Measurements from ENCODE around the gene WDR82. TPM values are rescaled to one million over a fixed set of nuclear protein-coding genes. Genes with fewer than 3 reads are reported as not detected.

WDR82 gene
- total RNA-seq, 1 donor from 2014 or later: 71.0 TPM

DNA sequence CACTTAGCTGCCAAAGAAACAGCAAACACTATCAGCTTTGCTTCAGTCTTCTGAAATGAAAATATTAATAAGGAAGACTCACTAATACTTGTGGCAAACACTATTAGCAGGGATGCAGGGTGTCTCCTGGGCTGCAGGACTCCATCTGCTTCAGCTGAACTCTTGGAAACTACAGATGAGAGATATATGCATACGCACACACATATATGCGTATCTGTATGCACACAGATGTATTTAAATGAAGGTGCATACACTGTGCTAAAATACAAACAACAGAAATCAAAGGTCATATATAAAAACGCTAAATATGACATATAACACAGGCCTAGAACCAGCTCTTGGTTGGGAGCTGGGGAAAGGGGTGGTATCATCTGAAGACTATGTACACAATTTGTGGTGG is 22.3 kb downstream of the WDR82 start:
- DNase-seq (ENCODE audit: low spot score): no peak

DNA sequence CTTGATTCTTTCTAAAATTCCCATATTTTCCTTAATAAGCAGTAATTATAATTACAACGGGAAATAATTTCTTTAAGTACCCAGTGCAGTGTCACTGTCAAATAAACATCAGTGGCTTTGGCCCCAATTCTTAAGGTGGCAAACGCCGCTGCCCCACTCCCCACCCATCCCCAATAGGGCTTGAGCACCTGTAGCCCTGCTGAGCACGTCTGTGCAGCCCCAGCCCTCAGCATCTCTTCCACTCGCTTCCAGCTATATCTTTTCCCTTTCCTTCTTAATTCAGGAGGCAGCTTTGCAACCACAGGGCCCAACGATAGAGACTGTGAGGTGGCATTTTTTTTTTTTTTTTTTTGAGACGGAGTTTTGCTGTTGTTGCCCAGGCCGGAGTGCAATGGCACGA is 23.8 kb downstream of the WDR82 start:
- DNase-seq (ENCODE audit: low spot score): no peak

DNA sequence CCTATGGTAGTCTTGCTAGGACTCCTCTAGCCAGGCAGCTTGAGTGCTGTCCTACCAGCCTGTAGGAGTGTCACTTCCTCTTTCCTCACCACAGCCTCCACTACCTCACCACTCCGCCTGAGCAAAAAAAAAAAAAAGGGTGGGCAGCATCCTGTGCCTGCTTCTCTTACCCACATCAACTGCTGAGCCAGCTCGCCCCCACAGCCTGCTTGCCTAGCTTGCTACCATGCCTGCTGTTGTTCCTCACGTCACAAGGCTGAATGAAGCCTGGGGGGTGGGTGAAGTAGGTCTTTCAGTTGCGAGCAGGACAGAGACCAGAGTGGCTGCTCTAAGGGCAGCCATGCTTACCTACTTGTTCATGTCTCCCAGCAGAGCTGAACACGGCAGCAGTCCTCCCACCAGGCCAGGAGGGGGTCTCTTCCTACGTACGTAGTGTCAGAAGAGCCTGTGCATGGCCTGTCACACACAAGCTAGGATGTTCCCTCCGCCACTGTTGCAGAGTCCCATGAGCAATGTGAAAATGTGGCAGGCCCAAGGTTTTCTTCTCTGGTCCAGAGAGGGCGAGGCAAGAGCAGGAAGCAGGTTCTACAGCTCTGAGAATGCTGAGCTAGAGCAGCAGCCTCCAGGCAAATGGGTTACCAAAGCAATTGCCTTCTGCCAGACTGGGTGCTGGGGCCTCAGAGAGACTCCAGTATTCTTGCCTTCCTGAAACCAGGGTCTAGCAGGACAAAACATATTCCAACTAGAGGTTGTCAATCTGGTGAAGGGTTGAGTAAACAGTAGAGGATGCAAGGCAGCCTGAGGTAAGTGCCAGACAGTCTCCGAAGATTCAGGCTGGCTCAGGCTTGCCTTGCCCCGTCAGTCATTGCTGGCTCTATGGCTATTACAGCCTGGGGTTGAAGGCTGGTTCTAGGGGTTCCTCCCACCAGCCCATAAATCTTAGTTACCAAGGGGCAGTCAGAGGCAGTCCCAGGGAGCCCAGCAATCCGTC is 24.8 kb downstream of the WDR82 start:
- DNase-seq (ENCODE audit: low spot score): peak; percentile 68

DNA sequence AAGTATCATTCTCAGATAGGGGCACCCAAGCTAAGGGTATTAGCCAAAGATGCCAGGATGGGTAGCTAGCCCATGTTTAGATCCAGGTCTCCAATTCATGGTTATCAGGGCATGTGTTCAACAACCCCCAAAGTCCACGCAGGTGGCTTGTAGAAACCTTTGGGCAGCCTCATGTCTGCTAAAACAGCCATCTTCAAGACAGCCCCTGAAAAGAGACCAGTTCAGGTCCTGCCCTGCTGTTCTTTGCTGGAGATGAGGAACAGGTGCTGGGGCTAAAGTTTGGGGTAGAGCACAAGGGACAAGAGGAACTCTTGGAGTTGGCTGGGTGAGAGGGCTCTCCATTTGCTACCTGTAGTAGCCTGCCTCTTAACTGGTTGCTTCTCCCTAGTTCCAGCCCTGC is 28.3 kb downstream of the WDR82 start:
- DNase-seq (ENCODE audit: low spot score): no peak

DNA sequence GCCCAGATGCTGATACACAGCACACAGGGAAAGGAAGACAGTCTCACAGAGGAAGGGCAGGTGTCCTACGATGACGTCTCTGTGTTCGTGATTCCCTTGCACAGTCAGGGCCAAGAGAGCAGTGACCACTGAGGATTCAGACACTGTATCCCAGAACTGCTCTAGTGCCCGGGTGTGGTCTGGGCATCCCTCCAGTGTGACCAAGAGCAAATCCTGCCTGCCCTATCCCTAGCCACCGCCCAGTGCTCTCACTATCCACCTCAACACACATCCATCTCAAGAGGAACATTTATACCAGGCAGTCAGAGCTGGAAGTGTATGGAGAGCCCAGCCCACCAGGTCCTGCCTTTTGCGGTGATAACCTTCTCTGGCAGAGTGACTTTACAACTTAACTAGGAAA is 28.8 kb downstream of the WDR82 start:
- DNase-seq (ENCODE audit: low spot score): no peak

DNA sequence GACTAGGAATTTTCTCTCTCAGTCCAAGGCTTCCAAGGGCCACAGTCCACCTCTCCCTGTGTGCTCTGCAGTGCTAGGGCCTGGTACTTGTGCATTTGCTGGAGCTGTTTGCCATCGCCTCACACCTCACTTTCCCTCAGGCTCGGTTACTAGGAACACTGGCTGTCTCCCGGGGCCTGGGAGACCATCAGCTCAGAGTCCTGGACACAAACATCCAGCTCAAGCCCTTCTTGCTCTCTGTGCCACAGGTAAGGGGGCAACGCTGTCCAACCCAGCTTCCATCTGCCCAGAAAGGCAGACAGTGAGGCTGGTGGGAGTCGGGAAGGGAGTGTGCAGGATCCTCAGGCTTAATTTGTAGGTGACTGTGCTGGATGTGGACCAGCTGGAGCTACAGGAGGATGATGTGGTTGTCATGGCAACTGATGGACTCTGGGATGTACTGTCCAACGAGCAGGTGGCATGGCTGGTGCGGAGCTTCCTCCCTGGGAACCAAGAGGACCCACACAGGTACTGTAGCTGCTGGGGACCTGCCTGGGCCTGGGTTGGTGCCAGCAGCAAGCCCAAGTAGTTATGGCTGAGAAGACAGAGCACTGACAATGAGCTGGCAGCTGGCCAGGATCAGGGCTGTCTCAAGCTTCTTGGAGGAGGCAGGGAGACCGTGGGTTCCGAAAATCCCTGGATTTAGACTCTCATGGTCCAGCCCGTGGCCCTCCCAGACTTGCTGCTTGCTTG is 29.5 kb downstream of the WDR82 start:
- DNase-seq (ENCODE audit: low spot score): no peak

DNA sequence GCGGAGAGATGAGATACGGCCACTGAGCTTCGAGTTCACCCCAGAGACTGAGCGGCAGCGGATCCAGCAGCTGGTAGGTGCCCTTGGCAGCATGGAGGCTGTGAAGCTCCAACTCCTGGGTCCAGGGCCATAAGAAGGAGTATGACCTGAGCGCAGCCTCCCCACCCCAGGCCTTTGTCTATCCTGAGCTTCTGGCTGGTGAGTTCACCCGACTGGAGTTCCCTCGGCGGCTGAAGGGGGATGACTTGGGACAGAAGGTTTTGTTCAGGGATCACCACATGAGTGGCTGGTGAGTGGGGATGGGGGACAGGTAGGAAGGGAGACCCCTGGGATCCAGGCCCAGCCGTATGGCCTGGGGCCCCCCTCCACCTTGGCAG is 30.3 kb downstream of the WDR82 start:
- no peak for DNase-seq (ENCODE audit: low spot score)

DNA sequence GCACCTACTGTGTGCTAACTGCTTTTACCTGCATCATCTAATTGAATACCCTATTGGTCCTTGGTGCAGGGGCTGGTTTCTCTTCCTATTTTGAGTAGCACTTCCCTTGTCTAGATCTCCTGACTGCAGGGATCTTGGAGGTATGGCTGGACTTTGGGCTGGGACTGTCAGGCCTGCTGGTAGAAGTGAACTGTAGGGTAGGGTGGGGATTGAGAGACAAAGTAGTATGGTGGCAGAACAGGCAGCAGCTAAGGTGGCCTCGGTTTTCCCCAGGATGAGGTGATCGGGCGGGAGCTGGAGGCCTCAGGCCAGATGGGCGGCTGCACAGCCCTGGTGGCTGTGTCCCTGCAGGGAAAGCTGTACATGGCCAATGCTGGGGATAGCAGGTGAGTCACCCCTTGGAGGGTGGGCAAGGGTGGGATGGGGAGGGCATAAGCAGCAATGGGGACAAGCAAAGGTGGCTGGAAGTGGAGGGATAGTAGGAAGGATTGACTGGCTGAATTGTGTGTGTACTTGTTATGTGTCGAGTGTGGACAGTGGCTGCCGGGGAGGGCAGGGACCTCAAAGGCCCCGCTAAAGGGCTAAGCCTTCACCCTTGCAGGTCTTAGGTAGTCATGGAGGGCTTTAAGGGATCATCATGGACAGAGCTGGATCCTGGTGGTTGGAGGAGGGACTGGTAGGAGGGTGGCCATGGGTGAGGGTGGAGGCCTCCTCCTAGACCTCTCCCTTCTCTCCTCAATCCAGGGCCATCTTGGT is 30.9 kb downstream of the WDR82 start:
- DNase-seq (ENCODE audit: low spot score): no peak

DNA sequence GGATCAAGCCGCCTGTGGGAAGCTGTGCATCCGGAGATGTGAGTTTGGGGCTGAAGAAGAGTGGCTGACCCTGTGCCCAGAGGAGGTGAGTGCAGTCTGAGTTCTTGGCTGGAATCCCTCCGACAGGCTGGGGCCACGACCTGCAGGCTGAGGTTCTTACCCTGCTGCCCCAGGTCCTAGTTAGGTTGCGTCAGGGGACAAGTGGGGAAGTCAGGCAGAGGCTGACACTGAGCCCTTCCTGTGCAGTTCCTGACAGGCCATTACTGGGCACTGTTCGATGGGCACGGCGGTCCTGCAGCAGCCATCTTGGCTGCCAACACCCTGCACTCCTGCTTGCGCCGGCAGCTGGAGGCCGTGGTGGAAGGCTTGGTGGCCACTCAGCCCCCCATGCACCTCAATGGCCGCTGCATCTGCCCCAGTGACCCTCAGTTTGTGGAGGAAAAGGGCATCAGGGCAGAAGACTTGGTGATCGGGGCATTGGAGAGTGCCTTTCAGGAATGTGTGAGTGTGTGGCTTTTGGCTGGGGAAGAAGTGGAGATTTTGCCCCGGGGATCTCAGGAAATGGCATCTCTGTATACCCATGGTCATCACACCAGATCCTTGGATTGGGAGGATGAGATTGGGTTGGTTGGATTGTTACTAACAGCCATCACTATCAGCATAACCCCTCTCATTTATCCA is 31.6 kb downstream of the WDR82 start:
- no peak for DNase-seq (ENCODE audit: low spot score)

DNA sequence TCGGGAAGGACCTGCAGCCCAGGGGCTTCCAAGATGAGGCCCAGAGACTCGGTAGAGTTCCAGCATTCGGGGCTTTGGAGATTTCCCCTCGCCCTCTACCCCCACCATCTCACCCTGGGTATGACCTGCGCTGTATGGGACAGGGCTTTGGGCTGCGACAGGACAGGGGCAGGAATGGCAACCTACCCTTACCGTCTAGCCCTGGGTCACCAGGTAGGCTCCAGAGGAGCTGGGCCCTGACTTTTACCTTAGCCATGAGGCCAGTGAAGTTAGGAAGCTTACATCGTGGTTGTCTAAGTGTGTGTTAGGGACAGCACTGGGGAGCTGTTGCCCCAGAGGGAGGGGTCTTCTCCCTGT is 32.2 kb downstream of the WDR82 start:
- DNase-seq (ENCODE audit: low spot score): no peak

DNA sequence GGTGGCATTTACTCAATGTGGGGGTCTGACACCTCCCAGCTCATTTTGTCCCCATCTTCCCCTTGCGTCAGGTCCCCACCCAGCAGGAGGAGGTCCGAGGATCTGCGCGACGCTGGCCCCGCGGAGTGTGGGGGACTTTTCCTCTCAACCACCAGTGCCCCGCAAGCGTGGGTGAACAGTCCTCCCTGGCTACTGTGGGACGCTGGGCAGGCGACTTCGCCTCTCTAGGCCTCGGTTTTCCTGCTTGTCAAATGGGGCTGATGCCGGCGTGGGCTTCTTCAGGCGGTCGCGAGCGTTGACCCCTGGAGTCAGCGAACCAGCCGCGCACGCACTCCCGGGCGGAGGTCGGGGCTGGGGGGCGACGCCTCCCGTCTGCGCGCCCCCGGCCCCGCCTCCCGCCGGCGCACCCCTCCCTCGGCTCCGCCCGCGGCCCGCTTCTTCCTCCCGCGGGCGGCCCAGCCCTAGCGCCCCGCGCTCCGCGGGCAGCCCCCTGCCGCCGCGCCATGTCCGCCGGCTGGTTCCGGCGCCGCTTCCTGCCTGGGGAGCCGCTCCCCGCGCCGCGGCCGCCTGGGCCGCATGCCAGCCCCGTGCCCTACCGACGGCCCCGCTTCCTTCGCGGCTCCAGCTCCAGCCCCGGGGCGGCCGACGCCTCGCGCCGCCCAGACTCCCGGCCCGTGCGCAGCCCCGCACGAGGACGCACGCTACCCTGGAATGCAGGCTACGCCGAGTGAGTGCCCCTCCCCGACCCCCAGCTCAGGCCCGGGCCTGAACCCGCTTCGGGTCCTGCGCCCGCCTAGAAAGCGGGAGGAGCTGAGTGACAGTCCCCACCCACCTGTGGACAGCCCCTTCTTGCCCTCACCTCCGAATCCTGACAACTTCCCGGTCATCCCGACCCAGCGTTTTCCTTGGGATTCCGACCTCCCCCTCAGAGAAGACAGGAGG is 32.9 kb downstream of the WDR82 start, which contains the start of gene PPM1M:
Gene PPM1M (plus strand): TSS at position 438 of the 942 bp plus-strand sequence. CDS start 66 bp downstream, at position 504.
- no peak for DNase-seq (ENCODE audit: low spot score)

DNA sequence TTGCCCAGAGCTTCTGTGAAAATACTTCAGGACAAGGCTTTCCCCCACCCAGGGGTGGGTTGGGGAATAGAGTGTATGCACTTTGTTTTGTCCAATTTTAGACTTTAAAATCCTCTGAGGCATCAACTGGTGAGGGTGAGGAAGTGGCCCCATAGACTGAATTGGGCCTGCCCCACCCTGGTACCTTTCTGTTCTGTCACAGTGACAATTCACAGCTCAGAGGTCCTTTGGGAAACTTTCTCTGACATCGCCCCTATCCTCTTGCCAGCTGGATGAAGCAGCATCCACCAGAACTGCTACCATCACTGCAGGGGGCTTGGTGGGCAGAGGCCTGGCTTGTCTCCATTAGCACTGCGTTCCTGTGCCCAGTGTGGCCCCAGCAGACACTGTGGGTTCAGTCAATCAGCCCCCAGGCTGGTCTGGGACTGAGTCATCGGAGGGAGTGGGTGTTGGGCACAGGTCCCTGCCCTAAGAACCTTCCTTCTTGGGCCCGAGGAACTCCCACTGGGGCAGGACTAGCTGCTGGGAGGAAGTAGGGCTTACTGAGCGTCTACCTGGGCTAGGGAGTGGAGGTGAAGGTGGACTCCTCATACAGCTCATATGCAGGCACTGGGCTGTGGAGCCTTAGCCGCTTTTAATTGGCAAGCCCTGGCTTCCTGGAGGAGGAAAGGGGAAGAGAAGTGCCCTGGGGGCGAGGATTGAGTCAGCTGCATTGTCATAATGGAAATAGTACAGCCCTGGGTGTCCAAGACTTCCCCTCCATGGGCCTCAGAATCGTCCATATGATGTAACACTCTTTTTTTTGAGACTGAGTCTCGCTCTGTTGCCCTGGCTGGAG is 34.4 kb downstream of the WDR82 start:
- DNase-seq (ENCODE audit: low spot score): no peak

DNA sequence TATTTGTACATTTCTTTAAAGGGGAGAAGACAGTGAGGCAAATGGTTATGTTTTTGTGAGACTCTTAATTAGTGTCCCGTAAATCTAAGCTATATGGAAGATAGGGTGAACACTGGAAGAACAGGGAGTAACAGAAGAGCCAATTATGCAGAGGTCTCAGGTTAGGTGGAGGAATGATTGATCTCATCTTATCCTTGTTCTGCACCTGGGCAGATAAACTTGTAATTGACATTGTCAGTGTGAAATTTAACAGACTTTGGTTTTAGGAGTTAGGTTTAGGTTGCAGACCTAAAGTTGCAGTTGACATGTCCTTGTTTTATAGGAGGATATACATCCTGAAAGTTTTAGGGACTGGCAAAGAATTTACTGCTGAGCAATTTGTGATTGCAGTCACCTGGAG is 36.4 kb downstream of the WDR82 start:
- no peak for DNase-seq (ENCODE audit: low spot score)

DNA sequence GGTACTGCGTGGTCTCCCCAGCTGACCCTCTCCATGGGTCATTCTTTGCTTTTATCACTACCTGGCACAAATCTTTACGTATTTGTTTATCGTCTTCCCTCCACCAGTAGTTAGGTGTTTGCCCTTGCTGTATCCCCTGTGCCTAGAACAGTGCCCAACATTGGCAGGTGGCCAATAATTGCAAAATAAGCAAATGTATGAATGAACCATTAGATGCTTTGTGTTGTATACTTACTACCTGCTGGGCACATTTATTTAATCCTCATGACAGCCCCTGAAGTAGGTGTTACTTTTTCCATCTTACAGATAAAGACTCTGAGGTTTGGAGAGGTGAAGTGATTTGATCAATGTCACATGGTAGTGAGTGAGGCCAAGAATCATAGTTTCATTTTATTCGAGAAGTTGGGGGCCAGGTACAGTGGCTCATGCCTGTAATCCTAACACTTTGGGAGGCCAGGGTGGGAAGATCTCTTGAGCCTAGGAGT is 37.5 kb downstream of the WDR82 start:
- no peak for DNase-seq (ENCODE audit: low spot score)

DNA sequence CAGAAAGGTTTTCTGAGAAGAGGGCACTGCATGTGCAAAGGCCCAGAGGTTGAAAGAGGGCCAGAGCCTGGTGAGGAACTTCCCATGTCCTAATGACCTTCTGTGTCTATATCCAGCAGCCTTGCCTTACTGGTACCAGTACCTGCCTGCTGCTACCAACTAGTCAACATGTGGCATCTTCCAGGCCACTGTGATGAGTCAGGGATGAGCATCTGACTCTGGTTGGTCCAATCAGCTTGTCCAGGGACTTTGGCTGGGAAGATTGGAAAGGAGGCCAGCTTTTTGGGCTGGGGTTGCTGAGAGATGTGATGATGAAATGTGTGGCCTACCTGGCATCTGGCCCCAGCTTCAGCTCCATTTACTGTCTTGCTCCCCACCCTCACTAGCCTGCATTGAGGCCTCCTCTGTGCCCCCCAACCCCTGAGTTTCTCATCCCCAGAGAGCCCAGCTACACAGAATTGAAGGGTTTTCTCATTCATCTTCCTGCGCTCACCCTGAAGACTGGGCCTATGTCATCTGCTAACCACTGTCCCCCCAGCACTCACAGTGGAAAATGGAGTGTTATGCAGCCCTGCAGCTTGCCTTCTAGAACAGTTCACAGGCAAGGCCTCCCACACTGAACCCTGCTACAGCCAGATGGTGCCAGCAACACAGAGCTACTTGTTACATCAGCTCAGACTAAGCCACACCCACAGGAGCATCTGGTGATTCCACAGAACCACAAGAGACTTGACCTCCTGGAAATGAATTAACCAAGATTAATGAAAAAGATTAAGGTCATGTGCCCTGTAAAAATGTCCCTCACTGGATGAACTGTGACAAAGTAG is 38.2 kb downstream of the WDR82 start:
- DNase-seq (ENCODE audit: low spot score): peak; percentile 59

DNA sequence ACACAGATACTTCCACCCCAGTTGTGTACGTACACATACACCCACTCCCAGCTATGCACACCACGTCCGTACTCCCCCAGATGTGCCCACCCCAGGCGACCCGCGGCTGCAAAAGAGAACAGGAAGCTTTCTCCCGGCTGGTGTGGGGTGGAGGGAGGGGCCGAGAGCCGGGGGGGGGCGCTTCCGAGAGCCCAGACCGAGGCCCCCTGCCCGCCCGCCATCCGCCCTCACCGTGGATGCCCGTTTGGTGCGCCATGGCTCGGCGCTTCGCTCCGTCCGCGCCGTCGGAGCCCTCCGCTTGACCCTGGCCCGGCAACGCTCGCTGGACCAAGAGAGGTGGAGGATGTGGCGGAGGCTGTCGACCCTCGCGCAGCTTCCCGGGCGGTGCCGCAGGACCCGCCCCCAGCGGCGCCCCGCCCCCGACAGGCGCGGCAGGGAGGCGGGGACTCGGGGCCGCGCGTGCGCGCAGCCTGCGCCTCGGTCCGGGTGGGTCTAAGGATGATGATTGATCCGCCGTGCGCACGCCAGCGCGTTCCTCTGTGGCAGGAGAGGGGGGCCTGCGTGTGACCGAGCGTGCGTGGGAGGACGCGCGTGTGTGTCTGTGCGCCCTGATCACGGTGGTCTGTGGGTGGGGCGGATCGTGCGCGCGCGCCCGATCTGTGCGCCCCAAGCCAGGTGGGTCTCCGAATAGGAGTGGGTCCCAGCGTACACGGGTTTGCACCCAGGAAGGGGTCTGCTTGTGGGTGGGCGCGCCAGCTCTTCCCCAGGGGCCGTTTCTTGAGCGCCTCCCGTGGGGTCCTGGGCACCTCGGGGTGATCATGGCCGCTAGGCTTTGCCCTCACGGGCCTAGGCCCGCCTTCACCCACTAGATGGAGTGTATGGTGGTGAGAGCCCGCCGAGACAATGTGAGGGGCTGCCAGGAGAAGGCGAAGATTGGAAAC is 39.4 kb downstream of the WDR82 start, which contains the start of gene TWF2:
Gene TWF2 (minus strand): TSS at position 398 of the 941 bp plus-strand sequence. CDS start 142 bp downstream, at position 256.
- DNase-seq (ENCODE audit: low spot score): peak; percentile 71

DNA sequence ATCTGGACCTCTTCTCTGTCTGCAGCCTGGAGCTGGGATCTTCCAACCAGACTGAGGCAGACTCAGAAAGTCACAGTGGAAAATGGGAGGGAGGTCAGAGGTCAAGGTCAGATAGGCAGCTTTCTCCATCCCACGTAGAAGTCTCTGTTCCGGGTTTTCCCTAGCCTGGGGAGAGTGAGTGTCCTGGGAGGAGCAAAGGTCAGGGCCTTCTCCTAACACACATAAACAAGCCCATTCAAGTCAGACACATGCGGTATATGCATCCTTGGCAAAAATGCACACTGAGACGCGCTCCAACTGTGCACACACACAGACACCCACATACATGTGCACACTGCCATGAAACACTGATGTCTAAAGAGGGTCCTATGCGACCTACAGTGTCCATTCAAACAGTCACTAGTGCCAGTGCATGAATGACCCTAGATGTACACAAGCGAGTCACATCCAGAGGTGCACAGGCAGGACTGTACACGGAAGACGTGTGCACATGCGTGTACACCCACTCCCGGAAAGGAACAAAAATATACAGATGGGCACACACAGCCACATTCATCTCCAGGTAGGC is 40.2 kb downstream of the WDR82 start:
- DNase-seq (ENCODE audit: low spot score): no peak
